Upper lobe of left lung (tissue), 6 donors: Measurements from ENCODE around the gene KAT2A. TPM values are rescaled to one million over a fixed set of nuclear protein-coding genes. Genes with fewer than 3 reads are reported as not detected.

Source experiments
- ATAC-seq, 2 donors: fragments of 200-7000 bp; cut with Tn5 transposase; one replicate each; pipeline ENCODE4 v1.9.1; 2022; ENCODE audit warnings: mild to moderate bottlenecking in 2 of 2, moderate library complexity in 2 of 2; ENCODE audit not compliant: low FRiP score in 2 of 2
- DNase-seq, 2 donors: peaks; one replicate each; pipeline ENCODE4 v3.0.0-alpha.2; 2019 to 2020
- H3K27ac ChIP-seq, 4 donors: fragments of 200-600 bp; sonication (generic); one replicate each; pipeline ENCODE4 v1.5.1; 2016 to 2019
- H3K27me3 ChIP-seq, 4 donors: fragments of 200-600 bp; sonication (generic); one replicate each; pipeline ENCODE4 v1.5.1; 2017 to 2019
- H3K36me3 ChIP-seq, 4 donors: fragments of 200-600 bp; sonication (generic); one replicate each; pipeline ENCODE4 v1.5.1; 2016 to 2019
- H3K4me1 ChIP-seq, 4 donors: fragments of 200-600 bp; sonication (generic); one replicate each; pipeline ENCODE4 v1.5.1; 2018 to 2019
- H3K4me3 ChIP-seq, 4 donors: fragments of 200-600 bp; sonication (generic); one replicate each; pipeline ENCODE4 v1.5.1; 2017 to 2019; ENCODE audit warnings: mild to moderate bottlenecking in 2 of 4, moderate library complexity in 1 of 4
- H3K9me3 ChIP-seq, 4 donors: fragments of 200-600 bp; sonication (generic); one replicate each; pipeline ENCODE4 v1.5.1; 2018 to 2019
- CTCF ChIP-seq, 6 experiments: fragments of 450-650 bp in 4 of 6; fragments of 200-600 bp in 2 of 6; sonication (generic) in 2 of 6; IDR thresholded peaks; one replicate each; pipeline ENCODE4 v1.5.1; 2016 to 2019; ENCODE audit warnings: antibody characterized with exemption in 6 of 6
- EP300 ChIP-seq, 4 donors: sonication (generic); formaldehyde crosslinking; IDR thresholded peaks; one replicate each; pipeline ENCODE4 v1.5.1; 2017; ENCODE audit warnings: antibody characterized with exemption in 4 of 4, control low read depth in 2 of 4
- POLR2A ChIP-seq, 4 donors: fragments of 450-650 bp; IDR thresholded peaks; one replicate each; pipeline ENCODE4 v1.5.1; 2016 to 2017; ENCODE audit warnings: antibody characterized with exemption in 4 of 4, mild to moderate bottlenecking in 2 of 4
- POLR2AphosphoS5 ChIP-seq, 2 donors: sonication (generic); formaldehyde crosslinking; IDR thresholded peaks; one replicate each; pipeline ENCODE4 v1.5.1; 2017; ENCODE audit warnings: antibody characterized with exemption in 2 of 2
- WGBS, 2 donors: methylation state at CpG; one replicate each; pipeline ENCODE4 v1.1.5; 2017 to 2018; 5-methylcytosine and 5-hydroxymethylcytosine counted together
- total RNA-seq, 6 donors: library from RNA; depleted of rRNA in 4 of 6; stranded (reverse); fragments of >200 nt in 4 of 6; gene quantifications; one replicate each; pipeline versions ENCODE4 v1.1.0 to v1.2.1, GENCODE V29; 2016 to 2021
- donor health status: DM: no; HTN: no; CAD: no; lungs with moderate emphysema.
- donor health status: DM: no; HTN: yes; CAD: no; lungs with severe emphysema.

Gene KAT2A
- total RNA-seq, 6 donors from 2014 or later: 17.0 to 116 (median 32.5) TPM

- H3K36me3 ChIP-seq: no peaks in the 10 kb centered on the region
- H3K9me3 ChIP-seq: no peaks in the 10 kb centered on the region
- H3K27ac ChIP-seq: no peak overlapping the region
- no peak for DNase-seq
- TF ChIP-seq POLR2A (IDR thresholded peaks at IDR 0.05): no peak
- no peak for TF ChIP-seq POLR2AphosphoS5 (IDR thresholded peaks at IDR 0.05)
- no peak for TF ChIP-seq EP300 (IDR thresholded peaks at IDR 0.05)
- no peak for TF ChIP-seq CTCF (IDR thresholded peaks at IDR 0.05)
- 29 to 66% methylated on average over 1 to 22 of the region's 22 CpGs for WGBS, 2 donors
- ATAC-seq: no peak
- H3K4me3 ChIP-seq: no peak overlapping the region
- H3K27me3 ChIP-seq: no peaks in the 10 kb centered on the region
- no peaks in the 10 kb centered on the region for H3K4me1 ChIP-seq
Observed at GRCh38 chr17:42163696-42164407, 42.7 kb upstream of the KAT2A start.

GRCh38 chr17:42163113-42163512, 41.9 kb upstream of the KAT2A start:
- Histone ChIP-seq H3K9me3 (no peaks in the 10 kb centered on the region), H3K36me3 (no peaks in the 10 kb centered on the region), H3K27ac (no peak overlapping the region), H3K4me1 (no peaks in the 10 kb centered on the region), H3K27me3 (no peaks in the 10 kb centered on the region), H3K4me3 (no peak overlapping the region)
- ATAC-seq: peak in 1 of 2 donors; percentile 23
- TF ChIP-seq CTCF (IDR thresholded peaks at IDR 0.05) (peak in 4 of 6 experiments; percentile 18 to 28 (median 22)), POLR2A (IDR thresholded peaks at IDR 0.05) (no peak)
- DNase-seq: no peak
- WGBS, 2 donors: 65 to 79% methylated on average over 6 to 8 of the region's 8 CpGs

- H3K27me3 ChIP-seq: no peaks in the 10 kb centered on the region
- WGBS, 2 donors: 83 to 84% methylated on average over 7 of the region's 7 CpGs
Observed at GRCh38 chr17:42160531-42160910, 39.4 kb upstream of the KAT2A start.

GRCh38 chr17:42159796-42160530, 38.8 kb upstream of the KAT2A start:
- WGBS, 2 donors: 68 to 86% methylated on average over 6 to 14 of the region's 14 CpGs
- no peak overlapping the region for H3K4me3 ChIP-seq
- no peak overlapping the region for H3K27ac ChIP-seq

More at GRCh38 chr17:42160531-42160910, 39.4 kb upstream of the KAT2A start:
- H3K4me3 ChIP-seq: no peak overlapping the region
- no peaks in the 10 kb centered on the region for H3K36me3 ChIP-seq
- TF ChIP-seq CTCF (IDR thresholded peaks at IDR 0.05) (no peak), POLR2A (IDR thresholded peaks at IDR 0.05) (no peak), POLR2AphosphoS5 (IDR thresholded peaks at IDR 0.05) (no peak), EP300 (IDR thresholded peaks at IDR 0.05) (no peak)
- no peak overlapping the region for H3K27ac ChIP-seq
- peaks cover under 1 to 3% (median 2%) of the 10 kb centered on the region in 4 donors for H3K4me1 ChIP-seq
- H3K9me3 ChIP-seq: no peaks in the 10 kb centered on the region
- ATAC-seq (no peak), DNase-seq (no peak)

GRCh38 chr17:42155614-42156045, 34.5 kb upstream of the KAT2A start:
- no peaks in the 10 kb centered on the region for H3K27me3 ChIP-seq
- DNase-seq (no peak), ATAC-seq (no peak)
- H3K4me3 ChIP-seq: peak overlapping the region; percentile 30 to 97 (median 86)
- peak overlapping the region in 3 of 4 donors; percentile 93 to 95 (median 93) for H3K27ac ChIP-seq
- no peaks in the 10 kb centered on the region for H3K9me3 ChIP-seq
- peaks cover 26 to 40% (median 31%) of the 10 kb centered on the region in 4 donors for H3K4me1 ChIP-seq
- TF ChIP-seq POLR2A (IDR thresholded peaks at IDR 0.05): no peak
- TF ChIP-seq POLR2AphosphoS5 (IDR thresholded peaks at IDR 0.05): no peak
- no peak for TF ChIP-seq CTCF (IDR thresholded peaks at IDR 0.05)
- TF ChIP-seq EP300 (IDR thresholded peaks at IDR 0.05): no peak
- 36 to 47% methylated on average over 17 of the region's 17 CpGs for WGBS, 2 donors
- peaks cover 0 to 17% (median 3%) of the 10 kb centered on the region in 4 donors for H3K36me3 ChIP-seq

More at GRCh38 chr17:42159796-42160530, 38.8 kb upstream of the KAT2A start:
- no peak for ATAC-seq
- Histone ChIP-seq H3K9me3 (no peaks in the 10 kb centered on the region), H3K27me3 (no peaks in the 10 kb centered on the region), H3K4me1 (peaks cover 4 to 8% (median 6%) of the 10 kb centered on the region in 4 donors), H3K36me3 (no peaks in the 10 kb centered on the region)
- DNase-seq: no peak
- TF ChIP-seq EP300 (IDR thresholded peaks at IDR 0.05): no peak
